CD4-positive, alpha-beta T cell treated with Interleukin-10 for 1 hour (primary cell): ENCODE measurements around the gene CCDC177.
A peak's percentile ranks its signal among the peaks of the same experiment; 100 is the strongest.

ENCODE experiments used
- DNase-seq: peaks from one replicate; pipeline ENCODE4 v3.0.0-alpha.2; 2020

CCDC177 gene

GRCh38 chr14:69560826-69561225 lies 13.8 kb downstream of the CCDC177 start:
- no peak for DNase-seq

GRCh38 chr14:69559581-69560011 lies 15.1 kb downstream of the CCDC177 start:
- DNase-seq = no peak

- no peak for DNase-seq
These were observed 15.9 kb downstream of the CCDC177 start for GRCh38 chr14:69558774-69559173.

GRCh38 chr14:69554500-69554899 lies 20.2 kb downstream of the CCDC177 start:
- DNase-seq = no peak

- no peak for DNase-seq
These were observed 21.4 kb downstream of the CCDC177 start for GRCh38 chr14:69553252-69553651.

GRCh38 chr14:69551511-69551910 lies 23.2 kb downstream of the CCDC177 start:
- no peak for DNase-seq

- no peak for DNase-seq
These were observed 26.1 kb downstream of the CCDC177 start for GRCh38 chr14:69548566-69548965.

- peak; percentile 9 for DNase-seq
These were observed 26.8 kb downstream of the CCDC177 start for GRCh38 chr14:69547701-69548348.

GRCh38 chr14:69543341-69544115 lies 31.1 kb downstream of the CCDC177 start:
- DNase-seq = peak; percentile 42

- DNase-seq = no peak
These were observed 32.4 kb downstream of the CCDC177 start for GRCh38 chr14:69542311-69542710.

GRCh38 chr14:69540654-69541335 lies 33.9 kb downstream of the CCDC177 start:
- no peak for DNase-seq

- no peak for DNase-seq
These were observed 34.9 kb downstream of the CCDC177 start for GRCh38 chr14:69539631-69540410.

- no peak for DNase-seq
These were observed 35.9 kb downstream of the CCDC177 start for GRCh38 chr14:69538766-69539165.

- DNase-seq = no peak
These were observed 36.8 kb downstream of the CCDC177 start for GRCh38 chr14:69537900-69538299.

GRCh38 chr14:69536971-69537370 lies 37.7 kb downstream of the CCDC177 start:
- DNase-seq = no peak

GRCh38 chr14:69535230-69535848 lies 39.3 kb downstream of the CCDC177 start:
- DNase-seq = no peak

GRCh38 chr14:69532561-69533340 lies 41.9 kb downstream of the CCDC177 start:
- DNase-seq = no peak

GRCh38 chr14:69531135-69531534 lies 43.5 kb downstream of the CCDC177 start:
- DNase-seq = no peak

- DNase-seq = no peak
These were observed 44.6 kb downstream of the CCDC177 start for GRCh38 chr14:69530095-69530494.

- no peak for DNase-seq
These were observed 45.1 kb downstream of the CCDC177 start for GRCh38 chr14:69529563-69529962.

- DNase-seq = no peak
These were observed 45.7 kb downstream of the CCDC177 start for GRCh38 chr14:69528930-69529329.

GRCh38 chr14:69528143-69528542 lies 46.5 kb downstream of the CCDC177 start:
- no peak for DNase-seq
